HG02642 (cell line): ENCODE data around the gene LIPK.
"Not testable (repeated sequence)": the region's sequence is repeated elsewhere in the genome, so short reads cannot be mapped to it uniquely, and the experiment has no call there.

Experiments used
- ATAC-seq: cut with Tn5 transposase; IDR thresholded peaks from one replicate; pipeline ENCODE4 v1.9.1; 2021; ENCODE audit warnings: mild to moderate bottlenecking; ENCODE audit not compliant: unreplicated experiment, poor library complexity

Gene LIPK, protein sequence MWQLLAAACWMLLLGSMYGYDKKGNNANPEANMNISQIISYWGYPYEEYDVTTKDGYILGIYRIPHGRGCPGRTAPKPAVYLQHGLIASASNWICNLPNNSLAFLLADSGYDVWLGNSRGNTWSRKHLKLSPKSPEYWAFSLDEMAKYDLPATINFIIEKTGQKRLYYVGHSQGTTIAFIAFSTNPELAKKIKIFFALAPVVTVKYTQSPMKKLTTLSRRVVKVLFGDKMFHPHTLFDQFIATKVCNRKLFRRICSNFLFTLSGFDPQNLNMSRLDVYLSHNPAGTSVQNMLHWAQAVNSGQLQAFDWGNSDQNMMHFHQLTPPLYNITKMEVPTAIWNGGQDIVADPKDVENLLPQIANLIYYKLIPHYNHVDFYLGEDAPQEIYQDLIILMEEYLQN

DNA sequence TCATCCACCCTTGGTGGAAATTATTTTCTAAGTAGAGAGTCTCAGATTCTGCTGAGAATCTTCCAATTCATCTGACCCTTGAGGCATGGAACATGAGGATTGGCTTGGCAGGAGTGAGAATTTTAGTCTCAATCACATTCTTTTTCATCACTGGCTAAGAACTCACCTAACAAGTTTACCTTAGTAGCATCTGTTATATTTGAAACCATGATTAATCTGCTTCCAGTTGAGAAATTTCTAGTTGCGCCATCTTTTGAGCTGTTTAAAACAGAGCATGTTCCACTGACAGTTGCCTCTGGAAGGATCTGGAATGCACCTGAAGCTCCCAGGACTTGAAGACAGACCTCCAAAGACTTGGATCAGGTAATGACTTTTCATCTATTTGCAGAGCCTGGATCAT is at the start of gene LIPK:
LIPK (plus strand) TSS at position 292 of the 400 bp plus-strand sequence. CDS start 18,295 bp downstream, outside the sequence.
- no peak for ATAC-seq

DNA sequence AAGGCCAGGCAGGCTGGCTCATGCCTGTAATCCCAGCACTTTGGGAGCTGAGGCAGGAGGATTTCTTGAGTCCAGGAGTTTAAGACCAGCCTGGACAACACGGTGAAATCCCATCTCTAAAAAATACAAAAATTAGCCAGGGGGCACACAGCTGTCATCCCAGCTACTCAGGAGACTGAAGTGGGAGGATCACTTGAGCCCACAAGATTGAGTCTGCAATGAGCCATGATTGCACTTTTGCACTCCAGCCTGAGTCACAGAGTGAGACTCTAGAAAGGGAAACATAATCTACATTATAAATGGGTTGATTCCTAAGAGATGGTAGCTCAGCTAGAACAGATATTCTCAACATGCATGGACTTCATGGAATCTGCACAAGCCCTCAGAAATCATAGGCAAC is 48.1 kb upstream of the LIPK start:
- no peak for ATAC-seq

DNA sequence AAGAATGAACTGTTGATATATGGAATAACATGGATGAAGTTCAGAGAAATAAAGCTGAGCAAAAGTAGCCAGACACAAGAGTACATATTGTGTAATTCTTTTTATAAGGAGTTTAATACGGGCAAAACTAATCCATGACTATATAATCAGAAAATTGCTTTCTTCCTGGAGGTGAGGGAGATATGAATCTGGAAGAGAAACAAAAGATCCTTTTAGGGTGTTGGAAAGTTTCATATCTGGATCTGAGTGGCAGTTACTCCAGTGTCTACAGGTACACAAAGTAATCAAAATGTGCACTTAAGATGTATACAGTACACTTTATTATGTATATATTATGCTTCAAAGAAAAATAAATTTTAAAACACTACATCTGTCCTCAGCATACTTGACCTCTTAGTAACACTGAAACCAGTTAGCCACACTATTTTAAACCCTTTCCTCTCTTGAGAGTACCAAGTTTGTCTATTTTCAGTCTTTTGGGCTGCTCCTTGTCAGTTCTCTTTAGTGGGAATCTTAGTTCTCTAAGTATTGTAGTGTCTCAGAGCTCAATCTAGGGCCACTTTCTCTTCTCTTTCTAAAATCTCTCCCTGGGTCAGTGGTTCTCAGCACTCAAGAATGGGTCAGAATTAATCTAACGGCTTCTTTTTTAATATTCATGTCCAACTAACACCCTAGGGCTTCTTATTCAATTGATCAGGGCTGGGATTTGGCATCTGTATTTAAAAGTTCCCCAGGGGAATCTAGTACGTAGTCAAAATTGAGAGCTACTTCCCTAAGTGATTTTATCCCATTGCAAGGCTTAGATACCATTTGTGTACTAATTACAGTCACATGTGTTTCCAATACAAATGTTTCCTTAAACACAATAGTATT is 46.1 kb upstream of the LIPK start:
- no peak for ATAC-seq

DNA sequence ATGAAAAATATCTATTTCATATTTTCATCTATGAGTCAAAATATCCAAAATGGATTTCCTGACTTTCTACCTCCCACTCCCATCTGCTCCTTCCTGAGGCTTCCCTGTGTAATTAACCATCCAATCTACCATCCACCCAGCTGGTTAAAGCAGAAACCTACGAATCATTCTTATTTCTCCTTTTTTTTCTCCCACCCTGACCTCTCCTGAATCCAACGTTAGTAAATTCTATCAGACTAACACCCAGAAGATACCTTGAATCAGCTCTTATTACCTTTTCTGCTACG is 45.5 kb upstream of the LIPK start:
- ATAC-seq, result no peak

DNA sequence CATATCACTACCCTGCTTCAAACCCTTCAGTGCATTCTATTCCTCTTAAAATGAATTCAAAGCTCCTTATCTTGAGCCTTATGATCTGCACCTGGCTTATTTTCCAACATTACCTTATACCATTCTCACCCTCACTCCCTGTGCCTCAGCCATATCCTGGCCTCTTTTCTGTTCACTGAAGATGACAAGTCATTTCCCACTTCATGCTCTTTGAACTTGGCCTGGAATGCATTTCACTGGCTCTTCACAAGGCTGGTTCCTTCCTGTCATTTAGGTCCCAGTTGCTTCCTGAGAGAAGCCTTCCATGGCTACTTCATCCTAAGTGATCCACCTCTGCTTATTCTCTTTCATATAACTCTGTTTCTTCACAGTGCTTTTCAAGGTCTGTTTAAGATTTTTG is 45.0 kb upstream of the LIPK start:
- ATAC-seq, result no peak

DNA sequence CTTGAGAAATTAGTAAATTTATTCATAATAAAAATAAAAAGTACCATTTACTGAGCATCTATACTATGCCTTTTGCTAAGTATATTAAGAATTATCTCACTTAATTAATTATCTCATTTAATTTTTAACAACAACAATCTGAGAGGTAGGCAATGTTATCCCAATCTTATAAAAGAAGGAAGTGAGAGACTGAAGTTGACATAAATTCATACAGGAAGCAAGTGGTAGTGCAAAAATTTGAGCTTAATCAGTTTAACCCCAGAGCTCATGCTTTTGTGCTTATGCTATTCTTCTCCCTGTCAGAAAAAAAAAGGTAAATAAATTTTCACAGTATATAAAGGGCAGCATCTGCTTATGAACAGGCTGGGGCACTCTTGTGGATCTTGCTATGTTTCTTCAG is 44.5 kb upstream of the LIPK start:
- ATAC-seq, result no peak

DNA sequence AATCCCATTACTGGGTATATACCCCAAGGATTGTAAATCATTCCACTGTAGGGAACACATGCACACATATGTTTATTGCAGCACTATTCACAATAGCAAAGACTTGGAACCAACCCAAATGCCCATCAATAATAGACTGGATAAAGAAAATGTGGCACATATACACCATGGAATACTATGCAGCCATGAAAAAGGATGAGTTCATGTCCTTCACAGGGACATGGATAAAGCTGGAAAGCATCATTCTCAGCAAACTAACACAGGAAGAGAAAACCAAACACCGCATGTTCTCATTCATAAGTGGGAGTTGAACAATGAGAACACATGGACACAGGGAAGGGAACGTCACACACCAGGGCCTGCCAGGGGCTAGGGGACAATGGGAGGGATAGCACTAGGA is 42.9 kb upstream of the LIPK start:
- ATAC-seq, result not testable (repeated sequence)

DNA sequence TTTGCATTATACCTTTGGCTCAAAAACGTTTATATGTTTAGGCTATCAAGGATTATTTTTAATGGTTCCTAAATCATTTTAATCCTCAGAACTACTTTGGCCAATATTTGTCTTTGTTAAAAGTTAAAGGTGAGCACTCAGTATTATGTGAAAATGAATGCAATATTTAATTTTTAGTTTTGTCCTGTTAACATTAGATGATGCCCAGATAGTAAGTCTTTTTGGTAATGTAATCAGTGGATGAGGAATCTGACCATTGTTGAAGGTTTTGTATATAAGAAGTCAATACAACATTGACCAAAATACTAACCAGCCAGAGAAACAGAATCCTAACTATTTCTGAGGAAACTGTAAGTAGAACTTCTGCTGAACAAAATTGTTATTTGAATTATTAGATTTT is 41.9 kb upstream of the LIPK start, which contains the start of gene LIPF:
LIPF (plus strand) TSS at position 301 of the 400 bp plus-strand sequence. CDS start 2,856 bp downstream, outside the sequence.
- ATAC-seq, result no peak

DNA sequence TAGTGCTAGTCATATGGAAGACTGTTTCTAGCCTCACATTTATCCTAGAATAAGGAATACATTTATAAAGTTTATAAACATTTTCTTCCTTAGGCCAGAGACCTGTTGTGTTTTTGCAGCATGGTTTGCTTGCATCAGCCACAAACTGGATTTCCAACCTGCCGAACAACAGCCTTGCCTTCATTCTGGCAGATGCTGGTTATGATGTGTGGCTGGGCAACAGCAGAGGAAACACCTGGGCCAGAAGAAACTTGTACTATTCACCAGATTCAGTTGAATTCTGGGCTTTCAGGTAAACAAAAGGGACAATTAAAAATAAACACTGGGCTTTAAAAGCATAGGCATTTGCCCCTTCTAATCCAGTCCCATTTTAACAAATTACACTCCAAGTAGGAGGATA is 37.6 kb upstream of the LIPK start:
- ATAC-seq, result no peak

DNA sequence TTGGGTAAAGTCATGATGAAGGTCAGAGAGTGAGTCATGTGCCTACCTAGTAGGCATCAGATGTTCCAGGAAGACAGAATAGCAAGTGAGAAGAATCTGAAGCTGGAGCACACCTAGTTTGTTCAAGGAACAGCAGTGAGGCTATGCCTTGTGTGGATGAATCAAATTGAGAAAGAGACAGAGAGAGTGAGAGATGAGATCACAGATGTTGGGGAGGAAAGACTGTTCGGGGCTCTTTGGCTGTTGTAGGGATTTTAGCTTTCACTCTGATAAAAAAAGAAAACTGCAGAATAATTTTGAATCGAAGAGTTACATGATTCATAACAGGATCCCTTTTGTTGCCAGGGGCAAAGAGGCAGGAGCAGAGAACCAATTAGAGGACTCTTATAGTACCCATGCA is 35.6 kb upstream of the LIPK start:
- ATAC-seq, result no peak

DNA sequence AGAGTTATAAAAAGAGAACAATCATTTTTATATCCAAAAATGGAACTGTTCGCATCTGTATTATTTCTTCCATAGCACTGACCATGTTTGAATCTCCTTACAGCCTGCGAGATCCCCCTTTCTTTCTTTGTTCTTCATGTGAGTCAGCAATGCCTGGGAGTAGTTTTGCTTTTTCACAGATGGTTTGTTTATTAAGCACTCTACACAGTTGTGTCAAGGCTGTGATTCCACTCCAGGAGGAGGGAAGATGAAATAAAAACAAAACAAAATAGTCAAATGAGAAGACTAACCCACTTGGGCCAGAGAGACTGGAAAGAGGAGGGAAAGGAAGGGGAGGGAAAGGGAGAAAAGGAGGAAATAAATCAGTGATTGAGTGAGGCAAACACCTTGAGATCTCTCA is 34.0 kb upstream of the LIPK start:
- no peak for ATAC-seq

DNA sequence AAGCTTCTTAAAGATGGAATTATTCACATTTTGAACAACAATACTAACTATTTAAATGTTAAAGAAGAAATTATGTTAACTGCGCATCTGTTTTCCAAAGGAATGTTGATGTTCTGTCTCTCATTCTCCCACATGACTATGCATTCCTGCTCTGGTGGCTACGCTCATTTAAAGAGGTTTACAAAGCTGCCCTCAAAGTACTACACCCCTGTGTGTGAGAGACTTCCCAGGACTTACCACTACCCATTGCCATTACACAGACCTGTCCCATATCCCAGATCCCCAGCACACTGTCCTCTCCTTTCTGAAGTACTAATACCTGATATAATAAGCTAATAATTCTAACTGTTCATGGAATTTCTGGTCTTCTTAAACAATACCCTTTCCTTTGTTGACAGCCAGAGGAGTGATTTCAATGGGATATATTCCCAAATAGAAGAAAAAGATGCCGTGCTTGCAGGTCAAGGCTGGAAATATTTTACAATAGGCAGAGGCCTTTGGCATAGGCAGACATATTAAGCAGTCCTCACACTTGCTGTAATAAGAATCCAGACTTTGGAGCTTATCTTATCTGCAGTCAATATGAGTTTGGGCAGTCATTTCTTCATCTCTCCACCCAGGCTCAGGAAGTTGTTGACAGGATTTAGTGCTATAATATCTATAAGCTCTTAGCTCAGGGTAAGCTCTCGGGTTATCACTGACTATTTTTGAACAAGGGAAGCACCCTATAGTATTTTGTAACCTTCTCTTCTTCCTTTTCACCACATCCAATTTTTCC is 29.6 kb upstream of the LIPK start:
- ATAC-seq, result no peak

DNA sequence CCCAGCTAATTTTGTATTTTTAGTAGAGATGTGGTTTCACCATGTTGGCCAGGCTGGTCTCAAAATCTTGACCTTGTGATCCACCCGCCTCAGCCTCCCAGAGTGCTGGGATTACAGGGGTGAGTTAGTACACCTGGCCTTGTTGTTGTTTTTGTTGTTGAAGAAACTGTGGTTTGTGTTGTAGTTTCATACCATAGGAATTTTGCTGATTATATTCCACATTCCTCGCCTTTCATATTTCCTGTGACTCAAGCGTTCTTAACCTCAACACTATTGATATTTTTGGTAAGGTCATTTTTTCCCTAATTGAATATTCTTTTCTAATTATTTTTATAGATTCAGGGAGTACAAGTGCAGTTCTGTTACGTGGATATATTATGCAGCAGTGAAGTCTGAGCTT is 25.1 kb upstream of the LIPK start:
- no peak for ATAC-seq

DNA sequence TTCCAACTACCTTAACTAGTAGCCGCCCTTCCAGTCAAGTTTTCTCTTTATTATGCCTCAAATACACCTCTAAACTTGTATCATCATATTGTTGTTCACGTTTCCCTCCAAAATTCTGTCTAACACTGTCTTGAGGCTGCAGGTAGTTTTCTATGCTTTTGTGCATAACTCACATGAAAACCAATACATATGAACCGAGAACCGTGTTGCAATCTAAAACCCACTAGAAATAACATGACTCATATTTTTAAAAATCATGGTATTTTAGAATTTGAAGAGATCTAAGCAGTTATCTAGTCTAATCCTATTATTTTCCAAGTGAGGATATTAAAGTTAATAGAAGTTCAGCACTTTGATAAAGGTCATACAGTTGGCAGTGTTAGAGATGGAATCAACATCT is 23.6 kb upstream of the LIPK start:
- no peak for ATAC-seq

DNA sequence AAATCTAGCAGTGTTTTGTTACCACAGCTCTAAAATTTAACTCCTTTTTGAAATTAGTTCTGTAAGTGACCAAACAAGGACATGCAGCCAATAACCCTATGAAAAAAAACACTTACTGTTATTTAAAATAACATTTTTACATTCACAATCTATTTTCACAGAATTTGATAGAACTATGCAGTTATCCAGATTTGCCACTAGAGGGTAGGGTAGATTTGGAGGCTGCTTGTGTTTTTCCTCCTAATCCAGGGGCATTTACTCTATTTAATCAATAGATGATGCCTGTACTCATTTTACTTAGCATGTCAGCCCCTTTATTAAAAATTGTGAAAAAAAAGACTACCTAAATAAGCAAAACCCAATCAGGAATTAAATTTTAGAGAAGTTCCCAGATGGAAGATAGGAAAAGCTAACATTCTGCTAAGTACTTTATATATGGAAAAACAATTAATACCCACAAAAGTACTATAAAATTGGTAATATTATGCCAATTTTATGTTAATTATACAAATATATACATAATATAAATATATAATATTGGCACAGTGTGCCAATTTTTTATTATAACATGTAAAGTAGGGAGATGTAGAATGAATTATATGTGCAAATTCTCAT is 18.1 kb upstream of the LIPK start:
- ATAC-seq, result no peak

DNA sequence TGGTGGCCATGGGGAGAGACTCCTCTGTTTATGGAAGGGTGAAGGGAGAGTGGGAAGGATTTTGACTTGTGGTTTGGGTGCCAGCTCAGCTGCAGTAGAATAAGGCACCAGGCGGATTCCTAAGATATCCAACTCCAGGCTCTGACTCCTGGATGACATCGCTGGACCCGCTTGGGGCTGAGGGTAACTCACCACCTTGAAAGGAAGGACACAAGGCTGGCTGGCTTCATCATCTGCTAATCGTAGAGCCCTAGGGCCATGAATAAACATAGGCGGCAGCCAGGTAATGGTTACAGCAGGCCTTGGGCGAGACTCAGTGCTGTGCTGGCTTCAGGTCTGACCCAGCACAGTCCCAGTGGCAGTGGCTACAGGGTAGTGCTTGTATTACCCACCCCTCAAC is 16.7 kb upstream of the LIPK start:
- no peak for ATAC-seq

DNA sequence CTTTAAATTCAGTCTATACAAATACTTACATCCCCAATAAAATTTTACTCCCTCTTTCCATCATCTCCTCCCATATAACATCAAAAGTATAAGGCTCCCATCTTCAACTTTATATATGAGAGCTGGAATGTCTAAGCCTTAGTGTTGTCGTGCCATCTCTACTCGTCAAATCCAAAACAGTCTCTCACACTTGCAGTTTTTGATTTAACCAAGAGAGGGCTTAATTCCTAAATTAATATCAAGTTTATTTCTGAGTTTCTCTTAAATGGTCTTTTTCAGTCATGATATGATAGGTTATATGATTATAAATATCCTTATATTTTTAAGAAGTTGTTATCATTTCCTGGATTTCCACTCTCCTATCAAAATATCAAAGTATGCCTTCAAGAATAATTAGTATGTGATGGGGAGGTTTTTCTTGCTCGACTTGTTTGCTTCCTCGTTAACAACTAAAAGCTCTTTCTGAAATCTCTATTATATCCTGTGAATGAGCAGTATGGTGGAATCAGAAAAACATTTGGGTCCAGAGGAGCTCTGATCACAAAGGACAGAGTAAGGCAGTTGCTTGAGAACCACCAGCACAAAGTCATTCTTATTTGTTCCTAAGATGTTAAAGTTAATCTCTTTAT is 12.5 kb upstream of the LIPK start:
- ATAC-seq, result no peak

DNA sequence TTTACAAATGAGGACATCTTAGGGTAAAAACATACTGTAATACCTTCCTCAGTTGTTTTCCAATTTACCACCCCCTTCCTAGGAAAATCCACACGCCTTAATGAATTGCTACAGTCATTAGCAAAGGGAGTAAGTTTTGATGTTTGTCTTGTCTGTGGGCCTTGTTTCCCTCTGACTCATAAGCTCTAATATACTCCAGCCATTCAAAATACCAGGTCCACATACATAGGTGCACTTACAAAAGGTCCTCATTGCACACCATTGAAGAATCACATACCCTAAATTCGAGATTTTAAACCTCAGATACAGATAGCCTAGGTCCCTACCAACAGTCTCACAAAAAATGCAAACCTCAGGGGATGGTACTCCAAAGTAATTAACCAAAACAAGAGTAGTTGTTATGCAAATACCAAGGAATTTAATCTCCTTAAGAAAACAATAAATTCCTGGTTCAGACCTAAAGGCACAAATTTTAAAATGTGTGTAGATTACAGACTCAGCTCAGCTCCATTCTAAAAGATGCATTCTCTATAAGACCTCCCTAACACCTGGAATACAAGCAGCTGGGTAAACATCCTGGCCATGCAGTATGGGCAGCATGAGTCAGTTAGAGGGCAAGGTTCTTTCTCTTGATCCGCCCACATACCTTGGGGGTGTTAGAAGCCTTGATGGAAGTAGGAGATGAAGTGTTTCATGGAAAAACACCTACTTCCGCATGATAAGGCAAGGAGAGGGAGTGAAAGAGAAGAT is 3.0 kb upstream of the LIPK start:
- ATAC-seq, result no peak

DNA sequence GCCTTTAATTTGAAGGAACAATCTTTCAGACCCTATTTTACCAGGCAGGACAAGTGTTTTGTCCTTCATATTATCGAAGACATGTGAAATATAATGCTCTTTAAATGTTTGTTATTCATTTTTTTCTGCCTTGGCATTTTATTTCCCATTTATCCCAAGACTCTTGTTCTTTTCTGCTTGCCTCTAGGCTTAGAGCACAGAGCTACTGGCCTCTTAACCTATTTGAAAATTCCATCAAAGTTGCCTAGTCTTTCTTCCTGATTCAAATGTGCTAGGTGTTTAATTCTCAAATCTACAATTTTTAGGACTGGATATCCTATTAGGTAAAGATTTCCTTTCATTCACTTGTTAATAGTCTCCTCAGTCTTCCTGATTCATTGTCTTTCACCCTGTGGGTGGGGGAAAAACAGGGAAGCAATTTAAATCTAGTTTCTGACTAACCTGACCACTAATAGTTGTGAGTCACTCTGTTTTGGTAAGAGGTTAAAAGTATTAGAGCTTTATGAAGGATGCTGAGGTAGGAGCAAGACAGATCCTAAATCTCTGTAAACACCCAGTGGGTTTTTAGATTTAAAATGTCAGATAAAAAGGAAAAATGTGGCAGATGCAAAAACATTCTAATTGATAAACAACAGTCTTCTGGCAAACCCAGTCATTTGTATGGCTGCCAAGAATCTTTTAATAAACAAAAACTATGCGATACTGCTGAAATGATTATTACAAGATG is 1.5 kb downstream of the LIPK start:
- ATAC-seq, result no peak
